GM12801 (cell line): ENCODE data around the gene CDKN2D.

Experiments
- TF ChIP-seq, protein P1 (sequence below): IDR thresholded peaks from one replicate; pipeline ENCODE4 v1.5.1; 2011; ENCODE audit warnings: control low read depth; ENCODE audit not compliant: insufficient read length; ENCODE audit errors: extremely low read depth

CDKN2D gene

GRCh38 chr19:10575011-10575716 lies 6.4 kb upstream of the CDKN2D start:
- TF ChIP-seq, protein P1, sequence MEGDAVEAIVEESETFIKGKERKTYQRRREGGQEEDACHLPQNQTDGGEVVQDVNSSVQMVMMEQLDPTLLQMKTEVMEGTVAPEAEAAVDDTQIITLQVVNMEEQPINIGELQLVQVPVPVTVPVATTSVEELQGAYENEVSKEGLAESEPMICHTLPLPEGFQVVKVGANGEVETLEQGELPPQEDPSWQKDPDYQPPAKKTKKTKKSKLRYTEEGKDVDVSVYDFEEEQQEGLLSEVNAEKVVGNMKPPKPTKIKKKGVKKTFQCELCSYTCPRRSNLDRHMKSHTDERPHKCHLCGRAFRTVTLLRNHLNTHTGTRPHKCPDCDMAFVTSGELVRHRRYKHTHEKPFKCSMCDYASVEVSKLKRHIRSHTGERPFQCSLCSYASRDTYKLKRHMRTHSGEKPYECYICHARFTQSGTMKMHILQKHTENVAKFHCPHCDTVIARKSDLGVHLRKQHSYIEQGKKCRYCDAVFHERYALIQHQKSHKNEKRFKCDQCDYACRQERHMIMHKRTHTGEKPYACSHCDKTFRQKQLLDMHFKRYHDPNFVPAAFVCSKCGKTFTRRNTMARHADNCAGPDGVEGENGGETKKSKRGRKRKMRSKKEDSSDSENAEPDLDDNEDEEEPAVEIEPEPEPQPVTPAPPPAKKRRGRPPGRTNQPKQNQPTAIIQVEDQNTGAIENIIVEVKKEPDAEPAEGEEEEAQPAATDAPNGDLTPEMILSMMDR: no peak

GRCh38 chr19:10574462-10574861 lies 5.7 kb upstream of the CDKN2D start:
- TF ChIP-seq, protein P1: no peak

- TF ChIP-seq, protein P1: no peak
These were observed 535 bp downstream of the CDKN2D start for GRCh38 chr19:10568062-10568825.

DNA sequence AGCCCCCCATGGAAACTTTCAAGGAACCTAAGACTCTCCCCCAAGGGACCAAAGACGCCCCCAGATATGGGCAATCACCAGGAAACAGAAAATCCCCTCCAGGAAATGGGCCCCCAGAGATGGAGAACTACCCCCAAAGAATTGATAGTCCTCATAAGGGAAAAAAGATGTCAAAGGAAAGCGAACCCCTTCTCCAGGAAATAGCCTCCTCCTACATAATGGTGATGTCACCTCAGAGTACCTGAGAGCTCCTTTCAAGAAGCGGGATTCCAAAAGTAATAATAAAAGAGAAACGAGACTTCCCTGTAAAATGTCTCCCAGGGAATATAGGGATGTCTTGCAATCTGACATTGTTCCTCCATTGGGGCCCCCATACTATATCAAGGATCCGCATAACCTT lies 1.1 kb downstream of the CDKN2D start:
- TF ChIP-seq, protein P1: no peak

- TF ChIP-seq, protein P1: no peak
These were observed 1.9 kb downstream of the CDKN2D start for GRCh38 chr19:10566658-10567410.

- TF ChIP-seq, protein P1: no peak
These were observed 2.4 kb downstream of the CDKN2D start for GRCh38 chr19:10566408-10566657.

DNA sequence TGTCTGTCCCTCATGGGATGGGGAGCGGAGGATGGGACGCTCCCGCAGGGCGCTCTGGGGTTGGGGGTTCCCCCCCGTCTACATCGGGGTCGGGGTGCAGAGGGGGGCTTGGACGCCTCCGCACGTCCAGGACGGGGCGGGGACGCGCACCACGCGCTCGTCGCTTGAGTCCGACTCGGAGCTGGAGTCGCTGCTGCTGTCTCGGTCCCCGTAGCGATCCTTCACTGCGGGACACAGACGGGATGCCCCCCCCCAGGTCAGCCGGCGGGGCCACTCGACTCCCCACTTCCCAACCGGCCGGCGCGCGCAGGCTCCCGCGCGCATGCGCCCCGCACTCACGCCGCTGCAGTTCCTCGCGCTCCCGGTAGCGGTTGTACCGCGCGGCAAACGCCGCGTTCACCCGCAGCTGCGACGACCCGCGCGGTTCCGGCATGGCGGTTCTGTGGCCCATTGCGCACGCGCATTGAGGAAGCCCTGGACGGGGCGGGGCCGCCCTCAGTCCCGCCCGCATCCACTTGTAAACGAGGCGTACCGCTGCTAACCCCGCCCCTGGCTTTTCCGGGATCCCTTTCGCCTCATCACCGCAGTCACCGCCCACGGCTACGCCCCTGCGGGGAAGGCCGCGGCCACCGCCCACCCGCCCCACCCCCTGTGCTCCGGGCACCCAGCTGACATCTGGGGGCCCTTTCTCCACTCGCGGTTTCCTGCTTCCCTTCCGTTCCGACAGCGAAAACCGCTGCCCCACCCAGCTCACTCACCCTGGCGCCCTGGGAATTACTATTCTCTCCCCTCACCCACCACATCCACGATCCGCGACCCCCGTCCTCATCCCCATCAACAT lies 3.0 kb downstream of the CDKN2D start, which contains the start of gene KRI1:
KRI1 (minus strand) TSS at position 444 of the 841 bp plus-strand sequence; CDS start at position 433, 11 bp downstream.
- TF ChIP-seq, protein P1: no peak
